Measurements from ENCODE around the gene RSBN1L. TPM values are rescaled to one million over a fixed set of nuclear protein-coding genes. Genes with fewer than 3 reads are reported as not detected.

Gene RSBN1L
- total and polyA plus RNA-seq, 12 donors, result 7.9 to 21.3 (median 13.1) TPM

DNA sequence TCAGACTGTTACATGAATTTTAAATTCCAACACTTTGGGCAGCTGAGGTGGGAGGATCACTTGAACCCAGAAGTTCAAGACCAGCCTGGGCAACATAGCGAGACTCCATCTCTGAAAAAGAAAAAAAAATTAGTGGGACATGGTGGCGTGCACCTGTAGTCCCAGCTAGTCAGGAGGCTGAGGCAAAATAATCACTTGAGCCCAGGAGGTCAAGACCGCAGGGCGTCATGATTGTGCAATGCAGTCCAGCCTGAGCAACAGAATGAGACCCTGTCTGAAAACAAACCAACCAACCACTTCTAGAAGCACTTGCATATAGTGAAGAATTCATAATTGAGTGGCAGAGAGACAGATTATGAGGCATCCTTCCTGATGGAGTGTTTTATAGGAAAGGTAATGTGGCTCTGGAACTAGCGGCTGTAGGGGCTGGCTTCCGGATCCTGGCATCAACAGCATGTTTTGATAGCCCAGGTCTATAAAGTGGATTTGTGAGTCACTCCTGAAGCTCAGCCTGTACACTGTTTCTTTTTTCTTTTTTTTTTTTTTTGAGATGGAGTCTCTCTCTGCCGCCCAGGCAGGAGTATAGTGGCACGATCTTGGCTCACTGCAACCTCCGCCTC, 40.3 kb upstream of the RSBN1L start:
- Histone ChIP-seq H3K4me3 (no peak overlapping the region), H3K9me3 (replicated peaks in 1 of 3) (no peaks in the 10 kb centered on the region), H3K27ac (no peak overlapping the region), H3K36me3 (replicated peaks in 1 of 2) (peaks cover 0 to 24% of the 10 kb centered on the region in 2 donors), H3K27me3 (no peaks in the 10 kb centered on the region), H3K4me1 (replicated peaks in 1 of 2) (peaks cover 0 to 4% of the 10 kb centered on the region in 2 donors)
- no peak for TF ChIP-seq POLR2A (IDR thresholded peaks at IDR 0.05)
- TF ChIP-seq, protein P1, sequence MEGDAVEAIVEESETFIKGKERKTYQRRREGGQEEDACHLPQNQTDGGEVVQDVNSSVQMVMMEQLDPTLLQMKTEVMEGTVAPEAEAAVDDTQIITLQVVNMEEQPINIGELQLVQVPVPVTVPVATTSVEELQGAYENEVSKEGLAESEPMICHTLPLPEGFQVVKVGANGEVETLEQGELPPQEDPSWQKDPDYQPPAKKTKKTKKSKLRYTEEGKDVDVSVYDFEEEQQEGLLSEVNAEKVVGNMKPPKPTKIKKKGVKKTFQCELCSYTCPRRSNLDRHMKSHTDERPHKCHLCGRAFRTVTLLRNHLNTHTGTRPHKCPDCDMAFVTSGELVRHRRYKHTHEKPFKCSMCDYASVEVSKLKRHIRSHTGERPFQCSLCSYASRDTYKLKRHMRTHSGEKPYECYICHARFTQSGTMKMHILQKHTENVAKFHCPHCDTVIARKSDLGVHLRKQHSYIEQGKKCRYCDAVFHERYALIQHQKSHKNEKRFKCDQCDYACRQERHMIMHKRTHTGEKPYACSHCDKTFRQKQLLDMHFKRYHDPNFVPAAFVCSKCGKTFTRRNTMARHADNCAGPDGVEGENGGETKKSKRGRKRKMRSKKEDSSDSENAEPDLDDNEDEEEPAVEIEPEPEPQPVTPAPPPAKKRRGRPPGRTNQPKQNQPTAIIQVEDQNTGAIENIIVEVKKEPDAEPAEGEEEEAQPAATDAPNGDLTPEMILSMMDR (IDR thresholded peaks at IDR 0.05), result no peak
- WGBS, 4 donors, result 88 to 94% (median 91%) methylated on average over 9 of the region's 9 CpGs
- intact Hi-C loops (cut with DNase I), result loop anchor here (5.0 kb wide), 1 partner anchor 101 kb away; no protein-coding TSS in a partner anchor
- peak in 1 of 7 donors; percentile 20 for DNase-seq

DNA sequence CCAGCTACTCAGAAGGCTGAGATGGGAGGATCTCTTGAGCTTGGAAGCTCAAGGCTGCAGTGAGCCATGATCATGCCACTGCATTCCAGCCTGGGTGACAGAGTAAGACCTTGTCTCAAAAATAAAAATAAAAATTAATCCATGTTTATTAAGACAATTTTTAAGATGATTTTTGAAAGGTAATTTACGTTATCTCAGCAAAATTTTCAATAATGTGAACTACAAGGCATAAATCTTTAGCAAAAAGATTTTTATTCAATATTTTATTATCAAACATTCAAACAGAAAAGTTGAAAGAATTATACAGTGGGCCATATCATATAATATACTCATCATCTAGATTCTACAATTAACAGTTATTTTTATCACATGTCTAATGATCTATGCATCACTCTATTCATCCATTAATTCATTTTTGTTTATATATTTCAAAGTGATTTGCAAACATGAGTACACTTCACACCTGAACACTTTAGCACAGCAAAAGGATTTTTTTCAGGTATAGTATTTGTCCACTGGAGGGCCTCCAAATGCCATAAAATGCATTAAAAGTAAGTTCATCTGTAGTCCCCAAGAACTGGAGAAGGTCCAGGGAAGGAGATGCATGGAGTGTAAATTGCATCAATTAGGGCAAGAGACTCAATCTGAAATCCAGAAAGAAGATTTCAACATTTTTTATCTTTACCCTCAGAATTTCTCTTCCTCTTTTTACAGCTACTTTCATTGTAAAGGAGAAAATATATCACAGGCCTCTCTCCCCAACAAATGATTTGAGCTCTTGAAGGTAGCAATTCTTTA, 38.6 kb upstream of the RSBN1L start:
- Histone ChIP-seq H3K4me3 (no peak overlapping the region), H3K9me3 (replicated peaks in 1 of 3) (no peaks in the 10 kb centered on the region), H3K27ac (no peak overlapping the region), H3K27me3 (no peaks in the 10 kb centered on the region), H3K36me3 (replicated peaks in 1 of 2) (peaks cover 0 to 24% of the 10 kb centered on the region in 2 donors), H3K4me1 (replicated peaks in 1 of 2) (peaks cover 0 to 4% of the 10 kb centered on the region in 2 donors)
- WGBS, 4 donors, result 81 to 91% (median 85%) methylated on average over 1 of the region's 1 CpG
- intact Hi-C loops (cut with DNase I), result loop anchor here (5.0 kb wide), 1 partner anchor 100 kb away; no protein-coding TSS in a partner anchor
- peak in 2 of 7 donors; percentile 26 to 27 for DNase-seq
- TF ChIP-seq POLR2A (IDR thresholded peaks at IDR 0.05), result no peak
- TF ChIP-seq, protein P1 (IDR thresholded peaks at IDR 0.05), result peak; percentile 21 to 62 (median 50)

DNA sequence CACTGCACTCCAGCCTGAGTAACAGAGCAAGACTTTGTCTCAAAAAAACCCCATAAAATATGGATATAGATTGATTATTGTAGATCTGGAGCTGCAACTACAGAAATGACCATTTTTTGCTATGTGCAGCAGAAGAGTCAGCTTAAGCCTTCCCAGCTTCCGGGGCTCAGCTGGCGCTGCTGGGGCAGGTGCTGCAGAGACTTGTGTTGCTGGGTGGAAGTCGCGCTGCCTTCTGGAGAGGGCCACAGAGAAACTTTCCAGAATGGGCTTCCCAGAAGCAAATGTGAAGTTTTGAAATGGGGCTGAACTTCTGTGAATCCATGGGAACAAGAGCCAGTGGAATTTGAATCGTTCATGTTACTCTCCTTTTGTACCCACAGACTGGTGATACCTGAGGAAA, 37.3 kb upstream of the RSBN1L start:
- intact Hi-C loops (cut with DNase I), result loop anchor here (5.0 kb wide), 1 partner anchor 98 kb away; no protein-coding TSS in a partner anchor
- WGBS, 4 donors, result 90 to 95% (median 93%) methylated on average over 5 of the region's 5 CpGs
- TF ChIP-seq, protein P1 (IDR thresholded peaks at IDR 0.05), result no peak
- no peak for TF ChIP-seq POLR2A (IDR thresholded peaks at IDR 0.05)
- no peaks in the 10 kb centered on the region for H3K9me3 ChIP-seq (replicated peaks in 1 of 3)
- no peak overlapping the region for H3K4me3 ChIP-seq
- H3K36me3 ChIP-seq (replicated peaks in 1 of 2), result peaks cover 0 to 21% of the 10 kb centered on the region in 2 donors
- no peaks in the 10 kb centered on the region for H3K27me3 ChIP-seq
- DNase-seq, result peak in 1 of 7 donors; percentile 27
- H3K27ac ChIP-seq, result no peak overlapping the region
- peaks cover 0 to 4% of the 10 kb centered on the region in 2 donors for H3K4me1 ChIP-seq (replicated peaks in 1 of 2)

DNA sequence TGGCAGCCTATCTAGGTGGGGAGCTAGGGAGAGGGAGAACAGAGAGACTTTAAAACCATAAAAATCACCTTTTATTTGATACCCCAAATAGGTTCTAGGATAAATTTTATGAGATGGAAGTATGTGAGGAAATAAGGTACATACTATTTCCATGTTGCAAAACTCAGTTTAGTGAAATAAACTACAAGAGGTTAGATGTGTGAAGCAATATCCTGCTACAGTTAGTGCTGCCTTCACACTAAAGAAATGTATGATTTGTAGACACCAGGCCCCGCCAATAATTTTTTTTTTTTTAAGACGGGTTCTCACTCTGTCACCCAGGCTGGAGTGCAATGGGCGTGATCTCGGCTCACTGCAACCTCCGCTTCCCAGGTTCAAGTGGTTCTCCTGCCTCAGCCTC, 34.4 kb upstream of the RSBN1L start:
- H3K9me3 ChIP-seq (replicated peaks in 1 of 3), result no peaks in the 10 kb centered on the region
- TF ChIP-seq, protein P1 (IDR thresholded peaks at IDR 0.05), result no peak
- no peak for TF ChIP-seq POLR2A (IDR thresholded peaks at IDR 0.05)
- H3K36me3 ChIP-seq (replicated peaks in 1 of 2), result peaks cover 0 to 14% of the 10 kb centered on the region in 2 donors
- H3K27me3 ChIP-seq, result no peaks in the 10 kb centered on the region
- H3K4me3 ChIP-seq, result no peak overlapping the region
- peaks cover 0 to 2% of the 10 kb centered on the region in 2 donors for H3K4me1 ChIP-seq (replicated peaks in 1 of 2)
- intact Hi-C loops (cut with DNase I), result no loop called here
- WGBS, 4 donors, result 84 to 93% (median 91%) methylated on average over 5 of the region's 5 CpGs
- DNase-seq, result no peak
- H3K27ac ChIP-seq, result no peak overlapping the region
